ENCODE results near the gene RPS23. TPM values are rescaled to one million over a fixed set of nuclear protein-coding genes. Genes with fewer than 3 reads are reported as not detected.

RPS23 gene
- 2,573 TPM for polyA plus RNA-seq (ENCODE audit: insufficient read length)
- long read RNA-seq, donor 1, transcript RPS23-201 (4 exons, 3,437 nt) = major isoform, 1,520 of 2,690 reads
- long read RNA-seq, donor 1, transcript RPS23-203 (3 exons, 576 nt) = minor isoform, 586 of 2,690 reads
- long read RNA-seq, donor 1, transcript RPS23-207 (2 exons, 530 nt) = minor isoform, 14 of 2,690 reads
- long read RNA-seq, donor 1, transcript RPS23-204 (3 exons, 836 nt) = minor isoform, 49 of 2,690 reads
- long read RNA-seq, donor 1, partial matches to known transcripts = 445 of 2,690 reads
- long read RNA-seq, donor 1, other reads (novel, unspliced or antisense) = 76 of 2,690 reads
- long read RNA-seq, donor 2, transcript RPS23-203 (3 exons, 576 nt) = minor isoform, 439 of 2,573 reads
- long read RNA-seq, donor 2, transcript RPS23-201 (4 exons, 3,437 nt) = major isoform, 1,599 of 2,573 reads
- long read RNA-seq, donor 2, transcript RPS23-204 (3 exons, 836 nt) = minor isoform, 23 of 2,573 reads
- long read RNA-seq, donor 2, transcript RPS23-207 (2 exons, 530 nt) = minor isoform, 9 of 2,573 reads
- long read RNA-seq, donor 2, partial matches to known transcripts = 411 of 2,573 reads
- long read RNA-seq, donor 2, other reads (novel, unspliced or antisense) = 92 of 2,573 reads
- long read RNA-seq, donor 3, transcript RPS23-207 (2 exons, 530 nt) = minor isoform, 6 of 2,081 reads
- long read RNA-seq, donor 3, transcript RPS23-201 (4 exons, 3,437 nt) = major isoform, 1,324 of 2,081 reads
- long read RNA-seq, donor 3, transcript RPS23-203 (3 exons, 576 nt) = minor isoform, 387 of 2,081 reads
- long read RNA-seq, donor 3, transcript RPS23-204 (3 exons, 836 nt) = minor isoform, 26 of 2,081 reads
- long read RNA-seq, donor 3, partial matches to known transcripts = 332 of 2,081 reads
- long read RNA-seq, donor 3, other reads (novel, unspliced or antisense) = 6 of 2,081 reads
- long read RNA-seq, donor 4, transcript RPS23-204 (3 exons, 836 nt) = minor isoform, 12 of 720 reads
- long read RNA-seq, donor 4, transcript RPS23-203 (3 exons, 576 nt) = minor isoform, 138 of 720 reads
- long read RNA-seq, donor 4, transcript RPS23-201 (4 exons, 3,437 nt) = major isoform, 379 of 720 reads
- long read RNA-seq, donor 4, partial matches to known transcripts = 182 of 720 reads
- long read RNA-seq, donor 4, other reads (novel, unspliced or antisense) = 6 of 720 reads
- long read RNA-seq, donor 5, transcript RPS23-207 (2 exons, 530 nt) = minor isoform, 21 of 5,160 reads
- long read RNA-seq, donor 5, transcript RPS23-204 (3 exons, 836 nt) = minor isoform, 50 of 5,160 reads
- long read RNA-seq, donor 5, transcript RPS23-203 (3 exons, 576 nt) = minor isoform, 794 of 5,160 reads
- long read RNA-seq, donor 5, transcript RPS23-201 (4 exons, 3,437 nt) = major isoform, 3,381 of 5,160 reads
- long read RNA-seq, donor 5, partial matches to known transcripts = 755 of 5,160 reads
- long read RNA-seq, donor 5, other reads (novel, unspliced or antisense) = 159 of 5,160 reads
- long read RNA-seq, donor 6, transcript RPS23-203 (3 exons, 576 nt) = minor isoform, 477 of 2,583 reads
- long read RNA-seq, donor 6, transcript RPS23-201 (4 exons, 3,437 nt) = major isoform, 1,519 of 2,583 reads
- long read RNA-seq, donor 6, transcript RPS23-207 (2 exons, 530 nt) = minor isoform, 13 of 2,583 reads
- long read RNA-seq, donor 6, transcript RPS23-204 (3 exons, 836 nt) = minor isoform, 45 of 2,583 reads
- long read RNA-seq, donor 6, partial matches to known transcripts = 445 of 2,583 reads
- long read RNA-seq, donor 6, other reads (novel, unspliced or antisense) = 83 of 2,583 reads
- long read RNA-seq, donor 7, transcript RPS23-203 (3 exons, 576 nt) = minor isoform, 843 of 4,719 reads
- long read RNA-seq, donor 7, transcript RPS23-207 (2 exons, 530 nt) = minor isoform, 18 of 4,719 reads
- long read RNA-seq, donor 7, transcript RPS23-204 (3 exons, 836 nt) = minor isoform, 56 of 4,719 reads
- long read RNA-seq, donor 7, transcript RPS23-201 (4 exons, 3,437 nt) = major isoform, 2,986 of 4,719 reads
- long read RNA-seq, donor 7, partial matches to known transcripts = 655 of 4,719 reads
- long read RNA-seq, donor 7, other reads (novel, unspliced or antisense) = 161 of 4,719 reads
- long read RNA-seq, donor 8, transcript RPS23-201 (4 exons, 3,437 nt) = major isoform, 825 of 1,301 reads
- long read RNA-seq, donor 8, transcript RPS23-204 (3 exons, 836 nt) = minor isoform, 6 of 1,301 reads
- long read RNA-seq, donor 8, transcript RPS23-207 (2 exons, 530 nt) = minor isoform, 6 of 1,301 reads
- long read RNA-seq, donor 8, transcript RPS23-203 (3 exons, 576 nt) = minor isoform, 227 of 1,301 reads
- long read RNA-seq, donor 8, partial matches to known transcripts = 197 of 1,301 reads
- long read RNA-seq, donor 8, other reads (novel, unspliced or antisense) = 40 of 1,301 reads

DNA sequence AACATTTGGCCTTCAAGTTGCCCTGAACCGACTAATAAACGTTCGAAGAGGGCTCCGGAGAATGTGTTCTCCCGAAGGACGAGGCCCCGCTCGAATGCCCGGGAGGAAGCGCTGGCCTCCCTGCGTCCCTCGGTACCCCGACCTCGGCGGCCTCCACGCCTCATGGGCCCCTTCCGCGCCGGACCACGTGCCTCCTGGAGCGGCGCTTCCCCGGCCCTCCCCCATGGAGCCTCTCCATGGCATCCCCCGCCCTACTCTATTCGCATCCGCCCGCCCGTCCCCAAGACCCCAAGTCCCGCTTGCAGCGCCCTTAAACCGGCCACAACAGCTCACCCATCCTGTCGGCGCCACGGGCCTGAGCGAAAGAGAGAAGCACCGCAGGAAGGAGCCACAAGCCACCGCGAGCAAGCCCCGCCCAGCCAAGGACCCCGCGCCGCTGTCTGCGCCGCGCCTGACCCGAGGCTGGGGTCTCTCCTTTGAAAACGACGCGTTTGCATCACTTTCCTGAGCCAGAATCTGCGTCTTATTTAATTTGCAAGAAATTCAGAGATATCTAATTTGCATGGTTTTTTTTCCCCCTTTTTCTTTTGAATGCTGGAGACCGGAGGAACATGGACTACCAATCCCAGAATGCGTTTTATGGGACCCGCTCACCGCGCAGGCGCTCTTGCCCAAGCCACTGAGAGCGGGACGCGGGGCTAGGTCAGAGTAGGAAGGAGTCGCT lies at the start of gene RPS23:
TSS of gene RPS23 (minus strand) at position 368 of the 724 bp plus-strand sequence. CDS start at position 337, 31 bp downstream.
- DNase-seq = peak; percentile 96

GRCh38 chr5:82327941-82328340 lies 49.8 kb upstream of the RPS23 start:
- no peak for DNase-seq

DNA sequence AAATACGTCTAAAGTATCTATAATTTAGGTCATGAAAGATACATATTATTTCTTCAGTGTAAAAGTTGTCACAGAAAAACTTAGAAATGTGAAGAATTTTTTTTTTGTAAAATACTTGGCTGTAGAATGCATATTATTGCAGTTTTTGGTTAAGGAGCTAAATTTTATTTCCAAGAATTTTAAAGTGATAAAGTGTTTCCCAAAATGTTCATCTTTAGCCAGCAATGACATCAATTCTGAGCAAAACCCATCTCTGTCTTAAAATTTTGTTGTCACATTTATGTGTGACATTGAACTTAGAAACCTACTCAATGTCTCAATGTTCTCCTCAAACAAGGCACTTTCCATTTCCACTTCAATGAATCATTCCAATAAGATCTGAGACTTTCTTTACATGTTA lies 47.8 kb upstream of the RPS23 start:
- no peak for DNase-seq

- no peak for DNase-seq
Observed at GRCh38 chr5:82325155-82325554, 47.0 kb upstream of the RPS23 start.

DNA sequence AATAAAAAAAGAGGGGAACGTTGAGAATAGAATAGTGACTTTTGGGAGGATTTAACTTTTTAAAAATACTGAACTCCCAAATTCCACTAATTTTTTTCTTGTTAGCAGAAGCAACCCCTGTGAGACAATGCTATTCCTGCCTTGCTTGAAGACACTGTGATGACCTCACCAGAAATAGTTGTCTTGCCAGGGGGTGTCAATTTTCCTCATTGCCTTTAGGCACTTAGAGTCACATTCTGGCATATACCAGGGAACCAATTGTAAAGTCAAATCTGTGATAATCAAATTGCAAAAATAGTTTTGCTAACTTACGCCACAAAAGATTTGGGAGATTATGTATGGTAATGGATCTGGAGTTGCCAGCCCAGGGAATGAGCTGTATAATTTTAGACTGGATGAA lies 42.8 kb upstream of the RPS23 start:
- DNase-seq = no peak

GRCh38 chr5:82319651-82320376 lies 41.7 kb upstream of the RPS23 start:
- DNase-seq = no peak

- DNase-seq = no peak
Observed at GRCh38 chr5:82319192-82319591, 41.0 kb upstream of the RPS23 start.

DNA sequence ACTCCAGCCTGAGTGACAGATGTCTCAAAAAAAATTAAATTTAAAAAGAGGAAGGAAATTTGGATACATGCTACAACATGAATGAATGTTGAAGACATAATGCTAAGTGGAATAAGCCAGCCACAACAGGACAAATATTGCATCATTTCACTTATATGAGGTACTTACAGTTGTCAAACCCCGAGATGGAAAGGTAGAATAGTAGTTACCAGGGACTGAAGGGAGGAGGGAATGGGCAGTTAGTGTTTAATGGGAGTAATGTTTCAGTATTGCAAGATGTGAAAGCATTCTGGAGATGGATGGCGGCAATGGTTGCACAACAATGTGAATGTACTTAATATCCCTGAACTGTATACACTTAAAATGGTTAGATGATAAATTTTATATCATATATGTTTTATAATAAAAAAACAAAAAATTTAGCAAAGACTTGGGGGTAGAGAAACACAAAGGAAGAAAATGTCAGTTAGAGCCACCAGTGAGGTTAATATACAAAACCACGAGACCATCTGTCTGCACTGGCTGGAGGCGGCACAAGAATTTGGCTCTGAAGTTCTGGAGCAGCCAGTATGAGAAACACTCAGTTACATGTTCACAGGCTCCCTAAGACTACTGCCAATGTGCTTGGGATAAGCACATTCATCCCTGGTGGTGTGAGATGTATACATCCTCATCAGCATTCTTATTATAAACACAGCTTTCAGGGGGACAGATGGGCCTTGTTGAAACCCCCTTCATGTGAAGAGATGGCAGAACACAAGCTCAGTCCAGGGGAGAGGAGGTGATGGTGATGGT lies 37.0 kb upstream of the RPS23 start:
- no peak for DNase-seq

DNA sequence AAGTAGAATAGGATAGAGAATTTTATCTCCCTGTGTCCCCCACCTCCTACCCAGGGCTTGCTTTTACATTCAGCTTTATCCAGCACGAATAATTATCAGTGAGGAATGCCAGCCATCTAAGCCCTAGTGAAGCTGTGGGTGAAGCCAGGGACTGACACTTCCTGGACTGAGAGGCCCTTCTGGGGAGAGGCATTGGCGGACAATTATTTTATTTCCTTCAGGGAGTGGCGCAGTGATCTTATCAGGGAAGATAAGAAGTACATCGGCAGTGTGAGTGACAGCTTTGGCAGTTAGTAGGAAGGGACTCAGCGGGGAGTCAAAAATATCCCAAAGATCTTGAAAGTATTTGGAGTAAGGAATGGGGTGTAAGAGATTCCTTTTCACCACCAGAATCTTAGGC lies 34.9 kb upstream of the RPS23 start:
- no peak for DNase-seq

DNA sequence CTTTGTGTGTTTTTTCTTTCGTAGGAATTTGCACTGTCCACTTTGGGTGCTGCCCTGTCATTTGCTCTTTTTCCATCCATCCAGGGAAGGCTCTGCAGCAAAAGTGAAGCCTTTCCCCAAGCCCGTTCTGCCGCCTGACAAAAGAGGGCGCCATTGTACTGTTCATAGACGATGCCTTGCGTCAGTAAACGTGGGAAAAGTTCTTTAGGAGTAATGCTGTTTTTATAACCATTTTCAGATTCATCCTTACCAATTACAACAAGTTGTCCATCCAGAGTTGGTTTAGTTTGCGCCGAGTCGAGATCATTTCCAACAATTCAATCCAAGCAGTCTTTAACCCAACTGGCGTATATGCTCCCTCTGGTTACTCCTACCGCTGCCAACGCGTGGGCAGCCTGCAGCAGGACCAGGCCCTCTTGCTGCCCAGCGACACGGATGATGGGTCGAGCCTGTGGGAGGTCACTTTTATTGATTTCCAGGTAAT lies 34.3 kb upstream of the RPS23 start:
- DNase-seq = peak; percentile 82

DNA sequence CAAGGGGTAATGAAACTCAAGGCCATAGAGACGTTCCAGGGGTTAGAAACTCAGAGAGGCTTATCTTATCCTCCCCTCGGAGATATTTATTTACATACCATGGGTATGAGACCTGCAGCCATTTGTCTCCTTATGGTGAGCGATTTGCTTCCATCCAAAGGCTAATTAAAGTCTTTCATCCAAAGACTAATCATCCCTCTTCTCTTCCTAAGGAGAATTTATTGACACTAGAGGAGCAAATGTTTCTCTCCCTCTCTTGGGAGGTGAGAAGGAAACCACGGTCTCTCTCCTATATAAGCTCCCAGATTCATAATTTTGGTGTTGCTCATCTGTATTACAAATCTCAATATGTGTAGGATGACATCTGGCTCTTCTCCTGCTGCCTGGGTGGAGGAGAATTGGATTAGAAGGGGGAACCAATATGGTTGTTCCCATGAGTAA lies 31.0 kb upstream of the RPS23 start:
- no peak for DNase-seq

DNA sequence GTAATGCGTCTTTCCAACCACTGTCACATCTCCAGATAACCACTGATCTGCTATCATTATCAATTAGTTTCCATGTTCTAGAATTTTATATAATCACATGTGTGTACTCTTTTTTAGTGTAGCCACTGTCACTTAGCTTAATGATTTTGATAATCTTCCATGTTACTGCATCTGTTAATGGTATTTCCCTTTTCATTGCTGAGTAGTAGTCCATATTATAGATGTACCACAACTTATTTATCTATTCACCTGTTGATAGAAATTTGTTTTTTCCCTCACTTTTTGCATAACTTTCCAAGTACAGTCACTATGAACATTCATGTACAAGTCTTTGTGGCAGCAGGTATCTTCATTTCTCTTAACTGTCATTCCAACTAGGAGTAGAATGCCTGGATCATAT lies 30.3 kb upstream of the RPS23 start:
- no peak for DNase-seq

DNA sequence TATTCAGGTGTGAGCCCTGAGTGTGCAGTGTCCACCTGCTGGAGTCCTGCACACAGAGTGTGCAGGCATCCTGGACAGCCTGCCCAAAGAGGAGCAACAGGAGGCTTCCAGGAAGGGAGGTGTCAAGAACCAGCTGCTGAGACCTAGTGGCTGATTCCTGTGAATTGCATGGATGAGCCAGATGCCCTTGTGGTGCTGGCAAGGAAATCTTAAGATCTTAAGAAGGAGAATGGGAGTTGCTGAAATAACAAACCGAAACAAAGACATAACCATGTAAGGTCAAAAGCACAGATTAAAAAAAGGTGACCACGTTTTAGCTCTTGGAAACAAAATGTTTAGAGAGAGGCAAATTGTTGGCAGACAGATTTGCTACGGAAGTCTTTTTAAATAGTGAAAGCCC lies 29.3 kb upstream of the RPS23 start:
- DNase-seq = no peak

- no peak for DNase-seq
Observed at GRCh38 chr5:82306151-82306550, 28.0 kb upstream of the RPS23 start.

DNA sequence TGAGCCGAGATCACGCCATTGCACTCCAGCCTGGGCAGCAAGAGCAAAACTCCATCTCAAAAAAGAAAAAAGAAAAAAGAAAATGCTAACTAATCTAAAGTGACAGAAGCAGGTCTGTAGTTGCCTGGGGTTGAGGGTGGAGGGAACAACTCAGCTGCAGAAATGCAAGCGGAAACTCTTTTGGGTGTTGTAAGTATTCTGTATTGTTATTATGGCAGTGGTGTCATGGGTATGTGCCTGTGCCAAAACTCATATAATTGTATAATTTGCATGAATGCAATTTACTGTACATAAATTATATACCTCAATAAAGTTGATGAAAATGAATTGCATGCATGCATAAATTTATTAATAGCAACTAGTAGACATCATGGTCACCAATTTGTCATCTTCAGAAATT lies 23.0 kb upstream of the RPS23 start:
- DNase-seq = no peak

- no peak for DNase-seq
Observed at GRCh38 chr5:82298668-82299067, 20.5 kb upstream of the RPS23 start.

GRCh38 chr5:82297711-82298110 lies 19.6 kb upstream of the RPS23 start:
- no peak for DNase-seq

All from left kidney (tissue), 8 donors.